Measurements from ENCODE around the gene SNX18. TPM values are rescaled to one million over a fixed set of nuclear protein-coding genes. Genes with fewer than 3 reads are reported as not detected.

The SNX18 gene
- total RNA-seq, 1 experiment from 2014 or later: 16.0 TPM

DNA sequence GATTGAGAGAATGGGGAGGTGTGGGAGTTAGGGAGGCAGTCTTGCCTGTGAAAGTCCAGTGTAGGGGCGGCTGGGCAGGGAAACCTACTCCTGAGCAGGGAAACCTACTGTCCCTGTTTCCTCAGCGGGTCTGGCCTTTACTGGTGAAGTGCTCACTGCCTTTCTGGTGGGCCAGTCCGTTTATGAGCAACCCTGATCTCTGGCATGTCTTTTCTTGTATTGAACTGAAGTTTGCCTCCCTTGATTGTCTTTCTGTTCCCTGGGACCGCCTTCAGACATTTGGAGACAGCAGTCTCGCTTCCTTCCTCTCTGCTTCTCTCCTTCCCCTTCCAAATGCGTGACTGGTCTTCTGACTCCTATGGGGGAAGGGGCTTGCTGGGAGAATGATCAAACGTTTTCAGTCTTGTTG, 2.9 kb downstream of the SNX18 start:
- intact Hi-C loops (cut with micrococcal nuclease): no loop called here

More for the DNA sequence above, 2.9 kb downstream of the SNX18 start:
- Histone ChIP-seq H4K20me1 (ENCODE audit: insufficient read depth) (peaks cover 4% of the 10 kb centered on the region; the same call in 1 of the 2 replicates), H3K27me3 (ENCODE audit: insufficient read depth, low read length) (no peaks in the 10 kb centered on the region), H3K4me1 (ENCODE audit: control insufficient read depth in 1 of 2, insufficient read depth in 2 of 2, low read length in 2 of 2) (peaks cover 2 to 16% of the 10 kb centered on the region in 2 experiments; a peak in 1 of 4 replicates), H3K9me2 (ENCODE audit: insufficient read depth) (no peaks in the 10 kb centered on the region), H3K9me3 (ENCODE audit: control insufficient read depth in 1 of 2, insufficient read depth in 1 of 2, low read depth in 1 of 2, low read length in 2 of 2) (no peaks in the 10 kb centered on the region), H3K9ac (ENCODE audit: low read length) (no peak overlapping the region), H3K4me3 (replicated peaks in 1 of 2; ENCODE audit: low read depth in 1 of 2, low read length in 2 of 2) (no peak overlapping the region), H3K27ac (ENCODE audit: low read depth, low read length) (no peak overlapping the region), H3K79me2 (ENCODE audit: insufficient read depth, low read length) (peaks cover 57% of the 10 kb centered on the region), H2AFZ (ENCODE audit: low read depth, low read length, poor library complexity, severe bottlenecking) (no peak overlapping the region), H3K36me3 (ENCODE audit: control insufficient read depth in 1 of 2, insufficient read depth in 2 of 2, low read length in 2 of 2) (0 out of 4 replicates have a peak, but pooled peaks cover 0 to 10% of the 10 kb centered on the region in 2 experiments), H3K4me2 (ENCODE audit: low read length) (no peak overlapping the region)
- DNase-seq (ENCODE audit: low read depth, low spot score): no peak
- POLR2A ChIA-PET: no interaction called here
- CTCF ChIA-PET: no interaction called here
- RAD21 ChIA-PET (ENCODE audit: low non-redundant PET in 1 of 2, low total read pairs in 2 of 2, uncharacterized antibody in 2 of 2, unreplicated experiment in 2 of 2): no interaction called here
- TF ChIP-seq, protein P1, sequence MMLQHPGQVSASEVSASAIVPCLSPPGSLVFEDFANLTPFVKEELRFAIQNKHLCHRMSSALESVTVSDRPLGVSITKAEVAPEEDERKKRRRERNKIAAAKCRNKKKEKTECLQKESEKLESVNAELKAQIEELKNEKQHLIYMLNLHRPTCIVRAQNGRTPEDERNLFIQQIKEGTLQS (IDR thresholded peaks at IDR 0.05): no peak
- TF ChIP-seq POLR2A (IDR thresholded peaks at IDR 0.05; ENCODE audit: borderline replicate concordance, extremely low read depth, insufficient read depth, insufficient read length): no peak
- TF ChIP-seq, protein P2, sequence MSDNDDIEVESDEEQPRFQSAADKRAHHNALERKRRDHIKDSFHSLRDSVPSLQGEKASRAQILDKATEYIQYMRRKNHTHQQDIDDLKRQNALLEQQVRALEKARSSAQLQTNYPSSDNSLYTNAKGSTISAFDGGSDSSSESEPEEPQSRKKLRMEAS (IDR thresholded peaks at IDR 0.05): no peak
- no peak for TF ChIP-seq EZH2phosphoT487 (IDR thresholded peaks at IDR 0.05; ENCODE audit: borderline replicate concordance)
- TF ChIP-seq CEBPB (IDR thresholded peaks at IDR 0.05; ENCODE audit: low read depth): no peak
- TF ChIP-seq, protein P3, sequence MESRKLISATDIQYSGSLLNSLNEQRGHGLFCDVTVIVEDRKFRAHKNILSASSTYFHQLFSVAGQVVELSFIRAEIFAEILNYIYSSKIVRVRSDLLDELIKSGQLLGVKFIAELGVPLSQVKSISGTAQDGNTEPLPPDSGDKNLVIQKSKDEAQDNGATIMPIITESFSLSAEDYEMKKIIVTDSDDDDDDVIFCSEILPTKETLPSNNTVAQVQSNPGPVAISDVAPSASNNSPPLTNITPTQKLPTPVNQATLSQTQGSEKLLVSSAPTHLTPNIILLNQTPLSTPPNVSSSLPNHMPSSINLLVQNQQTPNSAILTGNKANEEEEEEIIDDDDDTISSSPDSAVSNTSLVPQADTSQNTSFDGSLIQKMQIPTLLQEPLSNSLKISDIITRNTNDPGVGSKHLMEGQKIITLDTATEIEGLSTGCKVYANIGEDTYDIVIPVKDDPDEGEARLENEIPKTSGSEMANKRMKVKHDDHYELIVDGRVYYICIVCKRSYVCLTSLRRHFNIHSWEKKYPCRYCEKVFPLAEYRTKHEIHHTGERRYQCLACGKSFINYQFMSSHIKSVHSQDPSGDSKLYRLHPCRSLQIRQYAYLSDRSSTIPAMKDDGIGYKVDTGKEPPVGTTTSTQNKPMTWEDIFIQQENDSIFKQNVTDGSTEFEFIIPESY (IDR thresholded peaks at IDR 0.05; ENCODE audit: extremely low read depth, insufficient replicate concordance, low read length): no peak
- TF ChIP-seq, protein P4, sequence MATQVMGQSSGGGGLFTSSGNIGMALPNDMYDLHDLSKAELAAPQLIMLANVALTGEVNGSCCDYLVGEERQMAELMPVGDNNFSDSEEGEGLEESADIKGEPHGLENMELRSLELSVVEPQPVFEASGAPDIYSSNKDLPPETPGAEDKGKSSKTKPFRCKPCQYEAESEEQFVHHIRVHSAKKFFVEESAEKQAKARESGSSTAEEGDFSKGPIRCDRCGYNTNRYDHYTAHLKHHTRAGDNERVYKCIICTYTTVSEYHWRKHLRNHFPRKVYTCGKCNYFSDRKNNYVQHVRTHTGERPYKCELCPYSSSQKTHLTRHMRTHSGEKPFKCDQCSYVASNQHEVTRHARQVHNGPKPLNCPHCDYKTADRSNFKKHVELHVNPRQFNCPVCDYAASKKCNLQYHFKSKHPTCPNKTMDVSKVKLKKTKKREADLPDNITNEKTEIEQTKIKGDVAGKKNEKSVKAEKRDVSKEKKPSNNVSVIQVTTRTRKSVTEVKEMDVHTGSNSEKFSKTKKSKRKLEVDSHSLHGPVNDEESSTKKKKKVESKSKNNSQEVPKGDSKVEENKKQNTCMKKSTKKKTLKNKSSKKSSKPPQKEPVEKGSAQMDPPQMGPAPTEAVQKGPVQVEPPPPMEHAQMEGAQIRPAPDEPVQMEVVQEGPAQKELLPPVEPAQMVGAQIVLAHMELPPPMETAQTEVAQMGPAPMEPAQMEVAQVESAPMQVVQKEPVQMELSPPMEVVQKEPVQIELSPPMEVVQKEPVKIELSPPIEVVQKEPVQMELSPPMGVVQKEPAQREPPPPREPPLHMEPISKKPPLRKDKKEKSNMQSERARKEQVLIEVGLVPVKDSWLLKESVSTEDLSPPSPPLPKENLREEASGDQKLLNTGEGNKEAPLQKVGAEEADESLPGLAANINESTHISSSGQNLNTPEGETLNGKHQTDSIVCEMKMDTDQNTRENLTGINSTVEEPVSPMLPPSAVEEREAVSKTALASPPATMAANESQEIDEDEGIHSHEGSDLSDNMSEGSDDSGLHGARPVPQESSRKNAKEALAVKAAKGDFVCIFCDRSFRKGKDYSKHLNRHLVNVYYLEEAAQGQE (IDR thresholded peaks at IDR 0.05; ENCODE audit: low read depth): no peak
- no peak for TF ChIP-seq YY1 (IDR thresholded peaks at IDR 0.05; ENCODE audit: extremely low read depth, insufficient replicate concordance, low read depth, low read length)
- no peak for TF ChIP-seq SRF (IDR thresholded peaks at IDR 0.05; ENCODE audit: low read depth)
- no peak for TF ChIP-seq ZFX (IDR thresholded peaks at IDR 0.05)
- no peak for TF ChIP-seq SP1 (IDR thresholded peaks at IDR 0.05; ENCODE audit: low read depth)
- no peak for TF ChIP-seq SIN3A (IDR thresholded peaks at IDR 0.05; ENCODE audit: low read depth)
- no peak for TF ChIP-seq ZNF274 (IDR thresholded peaks at IDR 0.05; ENCODE audit: low read depth, low read length)
- no peak for TF ChIP-seq RAD21 (IDR thresholded peaks at IDR 0.05; ENCODE audit: low read depth)
- TF ChIP-seq FOSL1 (IDR thresholded peaks at IDR 0.05; ENCODE audit: low read depth): no peak
- ATAC-seq: no peak
- no TSS peak for BruUV-seq (replicated peaks)
